Fibroblast of pulmonary artery (primary cell): Measurements from ENCODE around the gene CDT1.

Experiments
- DNase-seq: peaks from one replicate; pipeline ENCODE4 v3.0.0-alpha.2; 2010; ENCODE audit warnings: low read depth
- H3K4me3 ChIP-seq: replicated peaks from 2 replicates; pipeline ENCODE4 v1.5.1; 2011; ENCODE audit warnings: low read depth, mild to moderate bottlenecking, control low read depth, low read length, moderate library complexity
- TF ChIP-seq, protein P1 (sequence below): IDR thresholded peaks from 2 replicates; pipeline ENCODE4 v1.5.1; 2011; ENCODE audit warnings: mild to moderate bottlenecking, control low read depth, low read length, inconsistent platforms; ENCODE audit errors: missing control alignments

Gene CDT1

DNA sequence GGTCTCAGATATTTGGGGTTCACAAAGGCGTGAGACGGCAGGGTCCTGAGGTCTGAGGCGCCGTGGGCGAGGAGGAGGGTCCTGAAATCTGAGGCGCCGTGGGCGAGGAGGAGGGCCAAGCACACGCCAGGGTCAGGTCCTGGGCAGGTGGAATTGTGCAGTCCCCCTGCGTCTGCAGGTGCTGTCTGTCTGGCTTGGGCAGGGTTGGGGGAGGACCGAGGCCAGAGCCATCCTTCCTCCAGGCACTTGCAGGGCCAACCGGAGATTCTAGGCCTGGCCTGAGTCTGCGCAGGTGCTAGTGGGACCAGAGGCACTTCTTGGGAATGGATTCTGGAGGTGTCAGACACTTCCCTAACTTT is 10.5 kb downstream of the CDT1 start:
- TF ChIP-seq, protein P1, sequence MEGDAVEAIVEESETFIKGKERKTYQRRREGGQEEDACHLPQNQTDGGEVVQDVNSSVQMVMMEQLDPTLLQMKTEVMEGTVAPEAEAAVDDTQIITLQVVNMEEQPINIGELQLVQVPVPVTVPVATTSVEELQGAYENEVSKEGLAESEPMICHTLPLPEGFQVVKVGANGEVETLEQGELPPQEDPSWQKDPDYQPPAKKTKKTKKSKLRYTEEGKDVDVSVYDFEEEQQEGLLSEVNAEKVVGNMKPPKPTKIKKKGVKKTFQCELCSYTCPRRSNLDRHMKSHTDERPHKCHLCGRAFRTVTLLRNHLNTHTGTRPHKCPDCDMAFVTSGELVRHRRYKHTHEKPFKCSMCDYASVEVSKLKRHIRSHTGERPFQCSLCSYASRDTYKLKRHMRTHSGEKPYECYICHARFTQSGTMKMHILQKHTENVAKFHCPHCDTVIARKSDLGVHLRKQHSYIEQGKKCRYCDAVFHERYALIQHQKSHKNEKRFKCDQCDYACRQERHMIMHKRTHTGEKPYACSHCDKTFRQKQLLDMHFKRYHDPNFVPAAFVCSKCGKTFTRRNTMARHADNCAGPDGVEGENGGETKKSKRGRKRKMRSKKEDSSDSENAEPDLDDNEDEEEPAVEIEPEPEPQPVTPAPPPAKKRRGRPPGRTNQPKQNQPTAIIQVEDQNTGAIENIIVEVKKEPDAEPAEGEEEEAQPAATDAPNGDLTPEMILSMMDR: no peak

GRCh38 chr16:88815227-88815626 is 11.6 kb downstream of the CDT1 start:
- no peak overlapping the region for H3K4me3 ChIP-seq
- DNase-seq: no peak
- TF ChIP-seq, protein P1: no peak

More for the DNA sequence above, 10.5 kb downstream of the CDT1 start:
- no peak overlapping the region for H3K4me3 ChIP-seq
- DNase-seq: no peak

DNA sequence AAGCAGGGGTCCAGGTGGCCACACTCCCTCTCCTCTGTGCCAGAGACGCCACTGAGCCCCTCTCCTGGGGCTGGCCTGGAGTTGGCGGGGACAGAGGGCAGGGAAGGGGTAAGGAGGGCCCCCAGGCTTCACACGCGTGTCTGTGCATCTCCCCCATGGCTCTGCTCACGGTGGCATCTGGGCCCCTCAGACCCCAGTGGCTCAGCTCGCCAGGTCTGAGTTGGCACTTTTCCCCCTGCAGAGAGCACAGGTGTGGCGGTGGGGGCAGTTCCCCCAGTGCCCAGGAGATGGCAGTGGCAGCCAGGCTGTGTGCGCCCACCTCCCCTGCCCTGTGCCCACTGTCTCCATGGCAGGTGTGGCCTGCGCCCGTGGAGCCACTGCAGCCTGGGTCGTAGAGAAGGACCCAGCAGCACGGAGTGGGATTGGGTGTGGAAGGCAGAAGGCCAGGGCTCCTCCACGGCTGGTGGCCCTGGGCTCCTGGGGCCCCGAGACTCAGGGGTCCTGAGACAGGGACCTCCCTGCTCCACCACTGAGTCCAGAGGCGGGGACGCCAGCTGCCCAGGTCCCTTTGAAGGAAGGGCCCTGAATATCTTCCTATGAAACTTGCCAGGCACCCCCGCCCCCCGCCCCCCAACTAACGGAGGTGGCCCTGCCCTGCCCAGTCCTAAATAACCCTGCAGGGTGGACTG is 12.5 kb downstream of the CDT1 start:
- TF ChIP-seq, protein P1: peak; percentile 52
- no peak overlapping the region for H3K4me3 ChIP-seq
- no peak for DNase-seq

DNA sequence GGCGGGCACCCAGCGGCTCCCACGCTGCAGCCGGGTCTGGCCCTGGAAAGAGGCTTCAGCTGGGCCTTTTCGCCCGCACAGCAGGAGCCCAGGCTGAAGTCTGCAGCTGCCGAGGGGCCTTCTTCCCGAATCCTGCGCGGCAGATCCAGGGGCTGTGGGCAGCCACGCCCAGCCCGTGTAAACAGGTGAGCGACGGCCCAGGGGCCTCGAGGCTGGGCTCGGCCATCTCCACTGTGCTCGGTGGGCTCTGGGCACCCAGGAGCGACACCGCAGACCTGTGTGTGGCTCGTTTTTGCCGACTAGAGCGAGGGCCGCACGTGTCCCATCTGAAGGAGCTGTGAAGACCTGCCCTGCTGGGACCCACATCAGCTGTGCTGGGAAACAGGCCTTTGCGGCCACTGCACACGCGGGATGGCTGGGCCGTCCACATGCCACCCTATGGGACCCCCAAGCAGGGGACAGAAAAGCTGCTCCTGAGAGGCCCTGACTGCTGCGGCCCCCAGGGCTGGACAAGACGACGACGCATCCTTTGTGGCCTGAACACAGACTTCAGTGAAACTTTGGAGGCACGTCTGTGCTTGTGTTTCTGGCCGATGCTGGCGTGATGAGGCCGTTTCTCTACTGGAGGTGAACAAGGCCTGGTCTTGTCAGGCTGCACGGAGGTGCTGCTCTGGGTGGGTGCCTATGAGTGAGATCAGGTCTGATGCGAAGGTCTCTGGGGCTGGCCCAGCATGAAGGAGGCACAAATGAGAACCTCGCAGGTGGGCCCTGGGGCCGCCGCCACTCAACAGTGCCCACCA is 13.3 kb downstream of the CDT1 start:
- TF ChIP-seq, protein P1: no peak
- no peak overlapping the region for H3K4me3 ChIP-seq
- DNase-seq: no peak

GRCh38 chr16:88817785-88818574 is 14.4 kb downstream of the CDT1 start:
- H3K4me3 ChIP-seq: no peak overlapping the region
- TF ChIP-seq, protein P1: no peak
- DNase-seq: no peak

DNA sequence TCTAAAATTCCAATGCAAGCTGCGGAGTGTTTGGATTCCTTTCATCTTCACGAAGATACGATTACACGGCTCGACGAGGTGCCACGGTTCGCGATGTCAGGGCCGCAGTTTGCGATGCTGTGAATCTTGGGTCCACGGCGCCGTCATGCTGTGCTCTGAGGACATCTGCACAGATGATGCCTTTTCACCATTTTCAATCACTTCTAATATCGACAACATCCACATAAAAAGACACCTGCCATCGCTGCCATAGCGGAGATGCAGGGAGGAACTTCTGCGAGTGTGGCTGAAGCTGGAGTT is 14.9 kb downstream of the CDT1 start:
- DNase-seq: no peak
- TF ChIP-seq, protein P1: no peak
- H3K4me3 ChIP-seq: no peak overlapping the region
